Tibial nerve (tissue), 4 donors: ENCODE results near the gene CALML4. TPM values are rescaled to one million over a fixed set of nuclear protein-coding genes. Genes with fewer than 3 reads are reported as not detected.
"Not testable (repeated sequence)": the region's sequence is repeated elsewhere in the genome, so short reads cannot be mapped to it uniquely, and the experiment has no call there.

Source experiments
- DNase-seq, 2 donors: peaks; one replicate each; pipeline ENCODE4 v3.0.0-alpha.2; 2019; ENCODE audit warnings: low spot score in 2 of 2
- H3K27ac ChIP-seq, 4 donors: fragments of 200-600 bp; sonication (generic) in 3 of 4; one replicate each; pipeline ENCODE4 v1.5.1; 2017 to 2019; ENCODE audit warnings: mild to moderate bottlenecking in 1 of 4
- H3K27me3 ChIP-seq, 2 donors: fragments of 200-600 bp; sonication (generic) in 1 of 2; one replicate each; pipeline versions ENCODE4 v1.5.1 to v1.6.0; 2017 to 2019
- H3K36me3 ChIP-seq, 3 donors: fragments of 200-600 bp; sonication (generic); one replicate each; pipeline ENCODE4 v1.5.1; 2018 to 2019
- H3K4me1 ChIP-seq, 4 donors: fragments of 200-600 bp; sonication (generic) in 3 of 4; one replicate each; pipeline ENCODE4 v1.5.1; 2017 to 2019
- H3K4me3 ChIP-seq, 4 donors: fragments of 200-600 bp; sonication (generic) in 3 of 4; one replicate each; pipeline ENCODE4 v1.5.1; 2017 to 2019; ENCODE audit warnings: mild to moderate bottlenecking in 1 of 4, moderate library complexity in 1 of 4
- H3K9me3 ChIP-seq, 4 donors: fragments of 200-600 bp; sonication (generic) in 3 of 4; one replicate each; pipeline ENCODE4 v1.5.1; 2017 to 2019
- EP300 ChIP-seq, 2 donors: sonication (generic); formaldehyde crosslinking; IDR thresholded peaks; one replicate each; pipeline ENCODE4 v1.6.1; 2017; ENCODE audit warnings: antibody characterized with exemption in 2 of 2, mild to moderate bottlenecking in 1 of 2
- POLR2A ChIP-seq, 2 donors: fragments of 450-650 bp; IDR thresholded peaks; one replicate each; pipeline ENCODE4 v1.6.1; 2017; ENCODE audit warnings: antibody characterized with exemption in 2 of 2, mild to moderate bottlenecking in 2 of 2, moderate library complexity in 2 of 2
- WGBS, 2 donors: methylation state at CpG; one replicate each; pipeline ENCODE4 v1.1.5; 2018; 5-methylcytosine and 5-hydroxymethylcytosine counted together
- total RNA-seq, 4 donors: library from RNA; depleted of rRNA; stranded (reverse); fragments of >200 nt; gene quantifications; one replicate each; pipeline ENCODE4 v1.1.0, GENCODE V29; 2016
- TF ChIP-seq, protein P1 (sequence below), 5 experiments: fragments of 200-600 bp in 3 of 5; fragments of 450-650 bp in 2 of 5; sonication (generic) in 3 of 5; IDR thresholded peaks; one replicate each; pipeline ENCODE4 v1.5.1; 2016 to 2019; ENCODE audit warnings: antibody characterized with exemption in 5 of 5, mild to moderate bottlenecking in 3 of 5, moderate library complexity in 2 of 5

Gene CALML4
- total RNA-seq, 4 donors from 2014 or later: 7.5 to 27.1 (median 13.6) TPM

GRCh38 chr15:68224546-68225250 is 19.6 kb upstream of the CALML4 start:
- H3K36me3 ChIP-seq: no peaks in the 10 kb centered on the region
- no peak overlapping the region for H3K27ac ChIP-seq
- WGBS, 2 donors: 72 to 73% methylated on average over 3 of the region's 3 CpGs
- peaks cover 0 to 19% (median 10%) of the 10 kb centered on the region in 4 donors for H3K4me1 ChIP-seq
- no peak for TF ChIP-seq POLR2A (IDR thresholded peaks at IDR 0.05)
- no peak overlapping the region for H3K4me3 ChIP-seq
- no peaks in the 10 kb centered on the region for H3K27me3 ChIP-seq
- no peak for DNase-seq
- no peaks in the 10 kb centered on the region for H3K9me3 ChIP-seq

DNA sequence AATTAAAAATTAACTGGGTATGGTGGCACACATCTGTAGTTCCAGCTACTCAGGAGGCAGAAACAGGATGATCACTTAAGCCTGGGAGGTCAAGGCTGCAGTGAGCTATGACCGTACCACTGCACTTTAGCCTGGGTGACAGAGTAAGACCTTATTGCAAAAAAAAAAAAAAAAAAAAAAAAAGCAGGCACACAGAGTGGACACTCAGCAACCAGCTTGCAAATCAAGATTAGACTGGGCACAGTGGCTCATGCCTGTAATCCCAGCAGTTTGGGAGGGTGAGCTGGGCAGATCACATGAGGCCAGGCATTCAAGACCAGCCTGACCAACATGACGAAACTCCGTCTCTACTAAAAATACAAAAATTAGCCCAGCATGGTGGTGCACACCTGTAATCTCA is 19.0 kb upstream of the CALML4 start:
- Histone ChIP-seq H3K9me3 (no peaks in the 10 kb centered on the region), H3K4me1 (peaks cover 0 to 19% (median 10%) of the 10 kb centered on the region in 4 donors), H3K4me3 (no peak overlapping the region), H3K27ac (no peak overlapping the region), H3K27me3 (no peaks in the 10 kb centered on the region), H3K36me3 (no peaks in the 10 kb centered on the region)
- DNase-seq: no peak
- 94 to 96% methylated on average over 3 of the region's 3 CpGs for WGBS, 2 donors
- TF ChIP-seq POLR2A (IDR thresholded peaks at IDR 0.05): no peak
- TF ChIP-seq, protein P1, sequence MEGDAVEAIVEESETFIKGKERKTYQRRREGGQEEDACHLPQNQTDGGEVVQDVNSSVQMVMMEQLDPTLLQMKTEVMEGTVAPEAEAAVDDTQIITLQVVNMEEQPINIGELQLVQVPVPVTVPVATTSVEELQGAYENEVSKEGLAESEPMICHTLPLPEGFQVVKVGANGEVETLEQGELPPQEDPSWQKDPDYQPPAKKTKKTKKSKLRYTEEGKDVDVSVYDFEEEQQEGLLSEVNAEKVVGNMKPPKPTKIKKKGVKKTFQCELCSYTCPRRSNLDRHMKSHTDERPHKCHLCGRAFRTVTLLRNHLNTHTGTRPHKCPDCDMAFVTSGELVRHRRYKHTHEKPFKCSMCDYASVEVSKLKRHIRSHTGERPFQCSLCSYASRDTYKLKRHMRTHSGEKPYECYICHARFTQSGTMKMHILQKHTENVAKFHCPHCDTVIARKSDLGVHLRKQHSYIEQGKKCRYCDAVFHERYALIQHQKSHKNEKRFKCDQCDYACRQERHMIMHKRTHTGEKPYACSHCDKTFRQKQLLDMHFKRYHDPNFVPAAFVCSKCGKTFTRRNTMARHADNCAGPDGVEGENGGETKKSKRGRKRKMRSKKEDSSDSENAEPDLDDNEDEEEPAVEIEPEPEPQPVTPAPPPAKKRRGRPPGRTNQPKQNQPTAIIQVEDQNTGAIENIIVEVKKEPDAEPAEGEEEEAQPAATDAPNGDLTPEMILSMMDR (IDR thresholded peaks at IDR 0.05): no peak
- no peak for TF ChIP-seq EP300 (IDR thresholded peaks at IDR 0.05)

- DNase-seq: no peak
- peaks cover 0 to 13% (median 4%) of the 10 kb centered on the region in 4 donors for H3K4me1 ChIP-seq
- H3K4me3 ChIP-seq: no peak overlapping the region
- no peak overlapping the region for H3K27ac ChIP-seq
- no peaks in the 10 kb centered on the region for H3K9me3 ChIP-seq
- peaks cover 0 to 6% (median 0%) of the 10 kb centered on the region in 3 donors for H3K36me3 ChIP-seq
- TF ChIP-seq, protein P1 (IDR thresholded peaks at IDR 0.05): no peak
- TF ChIP-seq EP300 (IDR thresholded peaks at IDR 0.05): no peak
- TF ChIP-seq POLR2A (IDR thresholded peaks at IDR 0.05): no peak
- no peaks in the 10 kb centered on the region for H3K27me3 ChIP-seq
- 89 to 91% methylated on average over 6 of the region's 6 CpGs for WGBS, 2 donors
Observed at GRCh38 chr15:68223171-68223570, 18.0 kb upstream of the CALML4 start.

DNA sequence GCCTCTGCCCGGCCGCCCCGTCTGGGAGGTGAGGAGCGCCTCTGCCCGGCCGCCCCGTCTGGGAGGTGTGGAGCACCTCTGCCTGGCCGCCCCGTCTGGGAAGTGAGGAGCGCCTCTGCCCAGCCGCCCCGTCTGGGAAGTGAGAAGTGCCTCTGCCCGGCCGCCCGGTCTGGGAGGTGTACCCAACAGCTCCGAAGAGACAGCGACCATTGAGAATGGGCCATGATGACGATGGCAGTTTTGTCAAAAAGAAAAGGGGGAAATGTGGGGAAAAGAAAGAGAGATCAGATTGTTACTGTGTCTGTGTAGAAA is 17.3 kb upstream of the CALML4 start:
- not testable (repeated sequence) for H3K4me1 ChIP-seq
- WGBS, 2 donors: 93 to 99% methylated on average over 11 to 18 of the region's 18 CpGs

DNA sequence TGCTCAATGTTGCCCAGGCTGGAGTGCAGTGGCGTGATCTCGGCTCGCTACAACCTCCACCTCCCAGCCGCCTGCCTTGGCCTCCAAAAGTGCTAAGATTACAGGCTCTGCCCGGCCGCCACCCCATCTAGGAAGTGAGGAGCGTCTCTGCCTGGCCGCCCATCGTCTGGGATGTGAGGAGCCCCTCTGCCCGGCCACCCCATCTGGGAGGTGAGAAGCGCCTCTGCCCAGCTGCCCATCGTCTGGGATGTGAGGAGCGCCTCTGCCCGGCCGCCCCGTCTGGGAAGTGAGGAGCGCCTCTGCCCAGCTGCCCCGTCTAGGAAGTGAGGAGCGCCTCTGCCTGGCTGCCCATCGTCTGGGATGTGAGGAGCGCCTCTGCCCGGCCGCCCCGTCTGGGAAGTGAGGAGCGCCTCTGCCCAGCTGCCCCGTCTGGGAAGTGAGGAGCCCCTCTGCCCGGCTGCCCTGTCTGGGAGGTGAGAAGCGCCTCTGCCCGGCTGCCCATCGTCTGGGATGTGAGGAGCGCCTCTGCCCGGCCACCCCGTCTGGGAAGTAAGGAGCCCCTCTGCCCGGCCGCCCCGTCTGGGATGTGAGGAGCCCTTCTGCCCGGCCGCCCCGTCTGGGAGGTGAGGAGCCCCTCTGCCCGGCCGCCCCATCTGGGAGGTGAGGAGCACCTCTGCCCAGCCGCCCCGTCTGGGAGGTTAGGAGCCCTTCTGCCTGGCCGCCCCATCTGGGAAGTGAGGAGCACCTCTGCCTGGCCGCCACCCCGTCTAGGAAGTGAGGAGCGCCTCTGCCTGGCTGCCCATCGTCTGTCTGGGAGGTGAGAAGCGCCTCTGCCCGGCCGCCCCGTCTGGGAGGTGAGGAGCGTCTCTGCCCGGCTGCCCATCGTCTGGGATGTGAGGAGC is 16.6 kb upstream of the CALML4 start:
- WGBS, 2 donors: 92 to 96% methylated on average over 29 to 51 of the region's 55 CpGs

More for the DNA sequence above, 17.3 kb upstream of the CALML4 start:
- not testable (repeated sequence) for H3K9me3 ChIP-seq, H3K4me3 ChIP-seq, H3K27me3 ChIP-seq, H3K27ac ChIP-seq, DNase-seq
- H3K36me3 ChIP-seq: peaks cover 0 to 14% (median 0%) of the 10 kb centered on the region in 3 donors

DNA sequence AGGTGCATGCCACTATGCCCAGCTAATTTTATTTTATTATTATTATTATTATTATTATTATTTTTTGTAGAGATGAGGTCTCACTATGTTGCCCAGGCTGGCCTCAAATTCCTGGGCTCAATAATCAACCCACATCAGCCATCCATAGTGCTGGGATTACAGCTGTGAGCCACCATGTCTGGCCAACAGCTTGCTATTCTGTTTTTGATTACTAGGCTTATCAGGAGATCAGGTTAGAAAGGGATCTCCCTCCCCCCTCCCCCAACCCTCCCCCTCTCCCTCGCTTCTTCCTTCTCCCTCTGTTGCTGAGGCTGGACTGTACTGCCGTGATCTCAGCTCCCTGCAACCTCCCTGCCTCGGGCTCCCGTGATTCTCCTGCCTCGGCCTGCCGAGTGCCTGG is 15.8 kb upstream of the CALML4 start:
- no peak for DNase-seq
- H3K4me3 ChIP-seq: no peak overlapping the region

More for the DNA sequence above, 16.6 kb upstream of the CALML4 start:
- H3K4me3 ChIP-seq, H3K27me3 ChIP-seq, DNase-seq, H3K4me1 ChIP-seq, H3K9me3 ChIP-seq, H3K27ac ChIP-seq: not testable (repeated sequence)
- peaks cover 0 to 20% (median 0%) of the 10 kb centered on the region in 3 donors for H3K36me3 ChIP-seq

More for the DNA sequence above, 15.8 kb upstream of the CALML4 start:
- peaks cover 0 to 3% (median 0%) of the 10 kb centered on the region in 4 donors for H3K4me1 ChIP-seq
- H3K27ac ChIP-seq: no peak overlapping the region
- TF ChIP-seq, protein P1 (IDR thresholded peaks at IDR 0.05): no peak
- H3K27me3 ChIP-seq: no peaks in the 10 kb centered on the region
- H3K9me3 ChIP-seq: no peaks in the 10 kb centered on the region
- WGBS, 2 donors: 100% methylated on average over 6 of the region's 6 CpGs
- H3K36me3 ChIP-seq: peaks cover 0 to 28% (median 0%) of the 10 kb centered on the region in 3 donors
